B cell (primary cell): ENCODE data around the gene PEX14.
"Not testable (repeated sequence)": the region's sequence is repeated elsewhere in the genome, so short reads cannot be mapped to it uniquely, and the experiment has no call there.

Experiments used
- CTCF ChIP-seq: fragments of 200-600 bp; IDR thresholded peaks from one replicate; pipeline ENCODE4 v1.8.0; 2022; ENCODE audit warnings: antibody characterized with exemption, mild to moderate bottlenecking
- EZH2 ChIP-seq: IDR thresholded peaks from 2 replicates; pipeline ENCODE4 v1.6.1; 2012; ENCODE audit warnings: borderline replicate concordance, low read depth, mild to moderate bottlenecking, moderate library complexity, low read length; ENCODE audit not compliant: insufficient read depth, poor library complexity, severe bottlenecking

- TF ChIP-seq CTCF, EZH2: not testable (repeated sequence)
Observed at GRCh38 chr1:10425826-10426534, 48.8 kb upstream of the PEX14 start.
